Endometrium (tissue), 2 donors: ENCODE results near the gene IMMP2L.

Experiments
- FAIRE-seq: peaks from 2 replicates; lab custom pipeline; 2012; peaks lifted over from hg19 to GRCh38; lab: Jason Lieb, UNC
- donor health status: control.
- donor health status: control.

IMMP2L gene

DNA sequence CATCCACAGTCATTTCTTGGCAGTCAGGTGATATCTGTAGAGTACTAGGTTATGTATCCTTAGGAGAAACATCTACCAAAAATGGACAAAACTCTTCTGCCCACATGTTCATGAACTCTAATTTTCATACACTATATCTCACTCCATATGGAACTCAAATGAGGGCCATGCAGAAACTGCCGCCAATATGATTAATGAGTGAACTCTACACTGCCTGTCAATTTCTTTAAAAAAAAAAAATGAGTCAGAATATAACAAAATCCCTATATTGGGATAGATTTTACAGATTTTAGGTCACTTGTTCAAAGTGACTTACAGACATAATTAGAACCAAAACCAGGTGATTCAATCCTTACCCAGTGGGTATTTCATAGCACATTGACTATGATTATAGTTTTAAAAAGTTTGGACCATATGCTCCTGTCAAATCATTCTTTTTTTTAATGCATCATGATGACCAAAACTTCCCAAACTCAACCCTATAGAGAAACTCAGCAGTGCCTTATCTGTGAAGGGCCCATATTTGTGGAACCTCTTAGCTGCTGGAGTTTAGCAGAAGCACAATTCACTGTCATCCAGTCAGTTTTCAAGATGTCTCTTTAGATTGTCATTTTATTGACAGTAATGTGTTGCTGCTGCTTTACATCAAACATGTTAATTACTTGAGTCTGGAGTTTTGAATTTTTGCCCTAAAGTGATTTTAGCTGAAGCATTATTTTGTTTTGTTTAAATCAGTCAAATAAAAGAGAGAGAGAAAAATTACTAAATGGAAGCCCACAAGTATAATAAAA lies 460.2 kb downstream of the IMMP2L start:
- no peak for FAIRE-seq

DNA sequence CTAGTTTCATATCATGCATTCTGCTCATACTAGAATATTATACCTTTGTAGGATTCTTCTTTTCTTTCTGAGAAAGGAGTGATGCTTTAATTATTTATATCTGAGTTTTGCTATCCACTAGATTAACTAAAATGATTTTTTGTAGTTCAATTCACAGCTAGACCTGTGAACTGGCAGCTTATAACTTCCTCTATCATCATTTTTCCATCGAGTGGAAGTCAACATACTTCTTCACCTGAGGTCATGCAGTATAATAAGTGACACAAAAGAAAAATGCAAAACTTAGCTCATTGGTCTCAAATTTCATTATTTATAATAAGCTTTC lies 463.4 kb downstream of the IMMP2L start:
- FAIRE-seq = no peak

DNA sequence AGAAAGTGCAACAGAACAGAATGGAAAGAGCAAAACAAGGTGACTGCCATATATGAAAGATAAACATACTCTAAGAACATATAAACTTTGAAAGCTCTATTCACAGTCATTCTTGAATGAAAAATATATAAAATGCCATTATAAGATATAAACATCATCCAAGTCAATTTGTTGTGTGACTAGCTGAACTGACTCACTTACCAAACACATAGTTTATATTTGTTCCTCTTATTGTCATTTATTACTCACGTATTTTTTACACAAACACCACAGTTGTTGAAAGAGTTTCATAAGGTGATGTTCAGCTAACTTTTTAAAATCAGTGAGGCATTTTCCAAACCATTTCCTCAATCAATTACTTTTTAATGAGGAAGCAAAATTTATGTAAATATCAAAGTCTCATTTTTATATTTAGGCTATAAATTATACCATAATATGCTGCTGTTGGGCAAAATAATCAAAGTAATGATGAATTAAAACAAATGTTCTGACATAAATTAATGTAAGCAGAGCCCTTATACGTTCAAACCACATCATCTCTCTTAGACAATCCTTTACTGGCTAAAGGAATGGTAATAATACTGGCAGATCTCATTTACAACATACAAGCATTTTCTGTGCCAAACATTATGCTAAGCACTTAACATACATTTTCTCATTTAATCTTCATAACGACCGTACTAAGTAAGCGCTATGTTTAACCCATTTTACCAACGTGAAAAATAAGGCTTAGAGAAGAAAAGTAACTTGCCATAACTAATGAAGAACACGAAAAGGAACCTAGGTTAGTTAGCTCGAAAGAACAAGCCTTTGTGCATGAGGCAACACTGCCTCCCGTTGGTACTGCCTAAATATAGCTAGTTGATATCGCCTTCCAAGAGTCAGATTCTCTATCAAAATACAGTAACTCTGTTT lies 464.0 kb downstream of the IMMP2L start:
- no peak for FAIRE-seq

DNA sequence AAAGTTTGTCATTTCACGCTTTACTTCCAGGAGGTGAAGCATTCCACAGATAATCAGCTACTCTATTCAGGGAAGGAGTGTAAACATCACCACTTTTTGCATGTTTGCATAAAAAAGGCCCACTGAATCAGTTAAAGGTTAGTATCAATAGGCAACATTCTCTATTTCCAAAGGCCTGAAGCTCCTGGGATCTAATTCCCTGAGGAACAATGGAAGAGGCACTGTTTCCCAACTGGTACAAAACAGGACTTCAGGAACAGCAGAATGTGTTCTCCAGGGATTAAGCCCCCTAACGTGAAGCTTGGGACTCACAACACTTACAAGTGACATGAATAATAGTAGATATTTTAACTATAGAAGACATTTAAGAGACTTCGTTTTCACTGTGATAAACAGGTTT lies 465.3 kb downstream of the IMMP2L start:
- FAIRE-seq = no peak

DNA sequence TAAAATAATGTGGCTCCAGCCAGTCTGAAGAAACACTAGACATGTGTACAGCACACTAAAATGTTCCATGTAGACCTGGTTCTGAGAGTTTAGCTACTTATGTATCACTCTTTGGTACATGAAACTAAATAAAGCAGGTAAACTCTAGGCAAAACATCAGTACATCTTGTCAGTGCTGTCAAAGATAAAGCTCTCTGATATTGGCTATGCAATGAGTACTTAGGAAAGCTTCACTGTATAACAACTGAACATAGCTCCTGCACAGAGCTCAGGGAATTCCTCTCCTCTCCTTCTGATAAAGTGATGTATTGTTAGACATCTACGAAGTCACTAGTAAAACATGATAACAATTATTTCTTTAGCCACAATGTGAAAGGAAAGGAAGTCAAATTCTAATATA lies 467.9 kb downstream of the IMMP2L start:
- FAIRE-seq = no peak

DNA sequence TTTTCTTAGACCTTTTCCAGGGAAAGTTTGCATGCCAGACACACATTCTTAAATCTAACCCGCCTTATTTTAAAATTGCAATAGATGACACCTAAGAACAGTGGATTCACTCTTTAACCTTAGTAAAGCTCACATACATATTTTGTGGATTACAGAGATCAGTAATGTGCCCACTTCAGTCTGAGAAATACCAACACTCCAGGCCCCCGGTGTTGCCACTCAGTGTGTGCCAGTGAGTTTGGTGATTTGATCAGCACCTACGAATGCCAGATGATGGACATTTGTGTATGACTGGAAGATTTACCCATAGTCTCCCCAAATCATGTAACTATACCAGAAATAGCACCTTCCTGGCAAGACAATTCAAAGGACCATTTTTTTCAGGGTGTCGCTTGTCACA lies 468.8 kb downstream of the IMMP2L start:
- FAIRE-seq = no peak

DNA sequence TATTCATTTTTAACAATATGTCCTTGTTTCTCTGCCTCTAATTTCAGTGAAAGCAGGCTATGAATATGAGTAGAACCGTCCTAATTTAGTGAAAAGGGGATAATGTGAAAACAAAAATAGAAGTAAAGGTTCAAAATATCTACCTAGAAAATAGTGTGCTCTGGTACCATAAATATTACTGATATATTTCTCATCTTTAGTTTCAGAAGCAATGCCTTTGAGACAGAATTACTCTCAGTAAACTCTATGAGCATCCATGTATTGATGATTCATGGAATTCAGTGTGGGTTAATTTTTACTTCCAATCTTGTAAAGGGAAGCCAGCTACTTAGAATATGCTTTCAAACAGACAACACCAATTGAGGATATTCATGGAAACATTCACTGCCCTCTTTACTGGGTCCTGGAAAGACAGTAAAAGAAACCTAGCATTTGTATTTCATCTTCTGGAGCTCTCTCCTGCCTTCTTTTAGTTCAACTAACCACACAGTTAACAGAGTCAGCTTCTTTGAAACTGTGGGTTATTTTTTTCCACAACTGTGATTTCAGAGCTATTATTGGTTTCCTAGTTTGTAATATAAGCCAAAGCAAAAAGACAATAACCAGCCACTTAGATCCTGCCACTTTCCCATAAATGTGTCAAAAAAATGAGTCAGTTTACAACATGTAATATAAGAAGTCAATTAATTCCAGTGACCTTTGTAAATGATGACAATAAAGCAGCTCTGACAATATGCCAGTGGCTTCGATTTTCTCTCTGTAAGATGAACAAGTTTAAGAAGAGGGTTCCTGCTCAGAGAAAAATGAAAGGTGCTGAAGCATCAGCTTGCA lies 469.7 kb downstream of the IMMP2L start:
- FAIRE-seq = peak; percentile 77

DNA sequence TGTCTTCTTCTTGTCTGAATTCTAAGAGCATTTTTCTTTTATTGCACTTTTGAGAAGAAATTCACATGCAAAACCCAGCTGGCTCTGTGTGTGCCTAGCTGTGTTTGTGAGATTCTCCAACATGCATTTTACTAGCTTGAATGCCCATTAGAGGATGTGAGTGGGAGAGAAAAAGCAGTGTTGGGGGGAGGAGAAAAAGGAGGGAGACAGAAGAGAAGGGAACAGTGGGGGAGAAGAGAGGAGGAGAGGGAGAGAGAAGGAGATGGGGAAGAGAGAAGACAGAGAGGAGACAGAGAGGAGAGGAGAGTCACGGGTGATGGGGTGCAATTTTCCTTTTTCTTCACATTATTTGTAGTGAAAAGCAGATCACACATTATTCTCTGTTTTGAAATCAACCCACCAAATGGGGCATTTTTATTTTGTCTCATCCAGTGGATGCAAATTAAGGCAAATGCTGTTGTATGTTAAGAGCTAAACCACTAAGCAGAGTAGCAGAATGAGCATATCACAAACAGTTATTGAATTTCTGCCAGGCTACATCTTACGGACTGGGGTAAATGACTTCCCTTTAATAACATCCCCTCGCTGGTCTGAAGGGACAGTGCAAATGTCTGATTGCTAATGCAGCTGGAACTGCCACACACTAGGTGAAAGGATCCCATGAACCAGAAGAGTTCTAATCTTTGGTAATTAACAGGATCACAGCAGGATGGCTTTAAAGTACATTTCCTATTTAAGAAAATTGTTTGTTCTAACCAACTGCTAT lies 470.5 kb downstream of the IMMP2L start:
- no peak for FAIRE-seq

DNA sequence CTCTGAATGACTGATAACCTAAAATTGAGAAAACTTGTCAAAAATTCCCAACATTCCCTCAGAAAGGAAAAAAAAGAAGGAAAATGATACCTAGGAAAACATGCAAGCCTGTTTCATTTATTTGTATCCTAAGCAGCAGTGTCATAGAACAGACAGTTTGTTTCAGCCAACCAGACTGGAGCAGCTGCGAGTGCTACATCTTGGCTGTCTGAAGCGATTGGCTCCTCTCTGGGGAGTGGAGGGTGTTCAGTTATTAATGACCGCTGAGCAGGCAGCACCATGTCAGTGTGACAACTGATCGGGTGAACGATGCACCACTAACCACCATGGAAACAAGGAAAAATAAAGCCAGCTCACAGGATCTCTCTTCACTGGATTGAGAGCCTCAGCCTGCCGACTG lies 471.4 kb downstream of the IMMP2L start, which contains the start of gene LRRN3:
Gene LRRN3, plus strand, starts transcription at position 282 of the 400 bp plus-strand sequence. CDS start 31,646 bp downstream, outside the sequence.
- no peak for FAIRE-seq

DNA sequence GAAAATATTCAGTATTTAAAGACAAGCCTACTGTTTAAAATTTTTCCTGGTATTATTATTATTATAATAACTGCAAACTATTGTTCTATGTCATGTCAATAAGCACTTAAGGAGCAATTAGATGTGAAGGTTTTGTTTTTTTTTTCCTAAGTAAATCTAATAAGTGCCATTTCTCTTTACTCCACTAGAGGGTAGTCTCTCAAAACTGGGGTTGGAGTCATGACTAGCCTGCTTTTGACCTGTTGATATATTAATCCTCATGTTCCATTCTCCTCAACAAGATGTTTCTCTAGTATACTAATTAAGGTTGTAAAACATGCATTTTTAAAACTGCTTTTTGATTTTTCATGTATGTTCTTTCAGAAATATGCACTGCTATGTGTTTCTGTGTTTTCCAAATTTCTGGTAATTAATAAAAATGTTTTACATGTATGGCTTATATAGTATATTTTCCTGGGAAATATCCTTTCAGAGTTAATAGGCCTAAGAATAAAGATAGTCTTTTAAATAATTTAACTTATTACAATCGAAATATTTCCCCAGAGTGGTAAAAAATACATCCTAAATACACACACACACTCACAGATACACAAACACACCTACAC lies 472.4 kb downstream of the IMMP2L start:
- FAIRE-seq = peak; percentile 86

DNA sequence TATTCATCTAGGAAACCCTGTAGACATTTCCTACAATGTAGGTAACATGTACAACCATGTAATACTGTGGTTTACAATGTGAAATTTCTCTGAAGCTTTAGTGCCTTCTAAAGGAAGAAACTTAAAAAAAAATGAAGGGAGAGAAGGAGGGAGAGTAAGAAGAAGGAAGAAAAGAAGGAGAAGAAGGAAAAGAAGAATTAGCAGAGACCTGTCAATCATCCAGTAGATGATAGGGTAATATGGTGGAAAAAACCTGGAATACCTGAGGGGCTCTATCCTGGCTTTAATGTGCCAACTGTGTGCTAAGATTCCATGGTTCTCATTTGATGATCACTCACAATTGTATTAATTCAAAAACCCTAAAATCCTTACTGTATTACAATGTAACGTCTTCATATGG lies 474.0 kb downstream of the IMMP2L start:
- no peak for FAIRE-seq

DNA sequence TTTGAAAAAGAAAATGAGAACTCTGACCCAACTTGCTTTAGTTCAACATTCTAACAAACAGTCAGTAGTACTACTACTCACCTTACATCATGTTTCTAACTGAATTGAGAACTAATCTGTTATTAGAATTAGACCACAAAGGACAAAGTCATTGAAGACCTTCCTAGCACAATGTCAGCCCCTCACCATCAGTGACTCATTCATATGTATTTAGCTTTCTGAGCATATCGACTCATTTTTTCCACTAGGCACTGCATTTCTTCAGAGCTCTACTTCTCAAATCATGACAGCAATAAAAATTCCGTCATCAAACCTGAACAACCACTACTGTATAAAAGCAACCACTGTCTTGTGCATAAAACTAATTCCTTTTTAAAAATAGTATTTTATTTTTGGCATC lies 475.8 kb downstream of the IMMP2L start:
- FAIRE-seq = no peak

DNA sequence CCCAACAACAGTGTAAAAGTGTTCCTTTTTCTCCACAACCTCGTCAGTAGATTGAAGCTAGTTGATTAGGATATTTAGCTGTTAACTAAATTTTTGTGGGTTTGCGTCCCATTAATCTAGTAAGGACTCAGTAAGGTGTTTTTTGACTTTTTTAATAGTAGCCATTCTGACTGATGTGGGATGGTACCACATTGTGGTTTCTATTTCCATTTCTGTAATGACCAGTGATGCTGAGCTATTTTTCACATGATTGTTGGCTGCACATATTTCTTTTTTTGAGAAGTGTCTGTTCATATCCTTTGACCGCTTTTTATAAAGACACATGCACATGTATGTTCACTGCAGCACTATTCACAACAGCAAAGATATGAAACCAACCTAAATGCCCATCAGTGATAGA lies 476.9 kb downstream of the IMMP2L start:
- no peak for FAIRE-seq

DNA sequence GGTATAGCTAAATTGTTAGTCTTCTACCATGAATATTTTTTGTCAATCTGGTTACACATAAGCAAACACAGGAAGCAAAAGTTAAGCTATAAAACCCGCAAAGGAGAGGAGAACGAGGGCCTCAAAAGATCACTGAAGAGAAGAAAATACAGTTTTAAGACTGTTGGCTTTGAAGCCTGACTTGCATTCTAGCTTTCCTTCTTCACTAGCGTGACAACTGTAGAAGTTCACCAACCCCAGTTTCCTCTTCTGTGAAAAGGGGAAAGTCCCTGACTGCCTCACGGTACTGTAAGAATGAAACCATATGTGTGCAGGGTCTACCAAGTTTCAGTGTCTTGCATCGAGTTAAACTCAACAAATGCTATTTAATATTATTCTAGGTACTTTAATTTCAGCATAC lies 478.9 kb downstream of the IMMP2L start:
- FAIRE-seq = no peak

DNA sequence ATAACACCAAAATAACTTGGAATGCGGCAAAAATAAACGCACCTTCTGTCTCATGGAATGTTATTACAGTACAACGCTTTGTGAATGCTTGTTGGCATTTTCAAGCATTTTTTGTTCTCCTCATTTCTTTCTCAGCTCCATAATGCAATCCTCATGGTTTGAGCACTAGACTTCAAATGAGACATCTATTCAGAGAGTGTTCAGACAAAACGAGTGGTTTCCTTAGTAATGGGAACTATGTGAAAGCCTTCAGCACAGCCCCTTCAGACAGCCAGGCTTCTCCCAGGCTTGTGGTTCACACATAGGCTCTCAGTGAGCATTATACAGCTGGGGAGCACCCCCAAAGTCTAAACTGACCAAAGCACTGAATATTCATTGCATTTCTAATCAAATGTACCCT lies 479.9 kb downstream of the IMMP2L start:
- no peak for FAIRE-seq

DNA sequence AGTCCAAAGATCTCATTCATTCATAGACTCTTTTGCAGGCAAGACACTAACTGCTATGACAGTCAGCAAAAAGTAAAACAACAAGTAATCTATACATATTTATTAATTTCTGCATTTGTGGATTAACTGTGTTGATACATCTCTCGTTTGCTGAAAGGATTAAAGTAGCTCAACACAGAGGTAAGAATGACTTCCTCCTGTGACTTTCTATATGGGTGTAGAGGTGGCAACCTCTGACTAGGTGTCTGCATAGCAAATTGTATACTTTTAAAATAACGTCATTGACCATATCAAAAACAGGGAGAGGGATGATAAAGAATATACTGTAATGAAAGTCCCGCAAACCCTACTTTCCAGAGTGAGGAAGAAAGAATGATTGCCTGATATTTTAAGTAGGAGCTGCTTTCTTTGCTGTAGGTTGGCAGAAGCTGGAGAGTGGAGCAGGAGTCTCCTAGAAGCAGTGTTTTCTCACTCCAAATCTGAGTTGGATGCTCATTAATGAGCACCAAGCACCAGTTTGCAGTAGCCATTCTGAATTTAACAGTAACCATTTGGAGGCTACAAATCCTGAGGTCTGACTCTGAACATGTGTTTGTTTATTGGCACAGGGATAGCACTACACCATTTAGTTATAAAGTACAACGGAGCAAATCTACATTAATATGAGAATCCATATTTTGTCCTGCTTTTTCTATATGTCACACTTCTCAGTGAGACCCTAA lies 480.6 kb downstream of the IMMP2L start:
- no peak for FAIRE-seq

DNA sequence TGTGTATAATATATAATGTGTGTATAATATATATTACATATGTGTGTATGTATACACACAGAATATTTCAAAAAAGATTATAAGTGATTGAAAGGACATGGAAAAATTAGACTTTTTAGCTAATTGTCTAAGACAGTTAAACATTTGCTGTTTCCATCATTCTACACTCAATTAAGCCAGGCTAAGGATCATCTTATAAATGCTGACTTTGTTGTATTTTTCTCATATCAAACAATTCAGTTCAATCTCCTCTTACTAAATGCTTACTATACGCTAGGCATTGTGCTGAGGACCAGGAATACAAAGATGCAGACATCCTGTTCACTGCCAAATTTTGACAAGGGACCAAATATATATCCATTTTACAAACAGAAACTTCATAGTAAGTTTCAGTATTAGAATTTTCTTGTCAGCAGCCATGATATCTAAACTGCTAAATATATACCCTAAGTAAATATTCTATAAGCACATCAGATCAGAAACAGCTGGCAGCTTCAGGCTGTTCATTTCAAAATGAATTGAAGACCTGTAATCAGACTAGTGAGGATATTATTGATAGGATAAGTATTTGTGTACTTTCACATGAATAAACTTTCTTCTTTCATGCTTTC lies 481.7 kb downstream of the IMMP2L start:
- FAIRE-seq = no peak

DNA sequence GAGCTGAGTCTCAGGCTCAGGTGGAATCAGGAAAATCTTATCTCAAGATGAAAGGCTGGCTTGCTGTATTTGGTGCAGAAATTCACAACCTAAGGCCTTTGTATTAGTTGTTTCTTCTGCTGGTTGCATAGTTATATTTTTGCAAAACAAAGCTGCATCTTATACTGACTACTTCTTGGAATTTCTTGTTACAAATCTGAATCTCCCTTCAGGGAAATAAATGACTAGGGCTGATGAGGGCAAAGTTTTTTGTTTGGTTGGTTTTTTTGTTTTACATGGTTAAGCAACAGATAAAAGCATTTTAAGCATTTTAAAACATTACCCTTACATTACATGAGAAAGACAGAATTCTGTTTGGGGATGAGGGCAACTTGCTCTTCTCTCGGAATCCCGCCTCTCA lies 485.3 kb downstream of the IMMP2L start:
- FAIRE-seq = no peak

DNA sequence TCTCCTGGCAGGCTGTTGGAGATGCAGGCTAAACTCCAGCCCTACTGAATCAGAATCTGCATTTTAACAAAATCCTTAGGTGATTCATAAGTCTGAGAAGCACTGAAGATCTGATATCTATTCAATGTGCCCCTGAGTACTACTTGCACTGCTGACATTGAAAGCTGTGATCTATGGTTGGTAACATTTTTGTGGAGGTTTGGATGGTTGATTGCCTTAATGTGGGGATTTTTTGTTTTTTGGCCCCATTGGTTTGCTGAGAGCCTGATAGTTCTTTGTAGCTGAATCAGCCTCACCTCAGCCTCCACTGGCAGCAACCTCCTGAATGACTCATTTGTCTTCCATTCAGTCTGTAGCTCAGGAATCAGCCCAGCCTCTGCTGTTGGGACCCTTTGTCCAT lies 486.1 kb downstream of the IMMP2L start:
- no peak for FAIRE-seq

DNA sequence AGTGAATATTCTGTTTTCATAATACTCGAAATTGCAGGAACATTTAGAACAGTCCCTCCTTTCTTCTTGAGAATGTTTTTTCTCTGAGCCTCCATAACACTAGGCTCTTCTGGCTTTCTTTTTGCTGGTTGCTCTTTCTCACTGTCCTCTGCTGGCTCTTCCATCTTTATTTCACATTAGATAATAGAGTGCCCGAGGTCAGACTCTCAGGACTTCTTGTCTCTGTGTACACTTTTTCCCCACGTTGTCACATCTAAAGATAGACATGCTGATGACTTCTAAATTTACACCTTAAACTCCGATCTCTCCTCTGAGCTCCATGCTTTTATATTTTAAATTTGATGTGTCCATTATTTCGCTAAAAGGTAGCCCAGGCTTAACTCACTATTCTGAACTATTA lies 486.8 kb downstream of the IMMP2L start:
- FAIRE-seq = no peak
